ENCODE measurements around the gene MAN2C1. TPM values are rescaled to one million over a fixed set of nuclear protein-coding genes. Genes with fewer than 3 reads are reported as not detected.
A peak's percentile ranks its signal among the peaks of the same experiment; 100 is the strongest.
"Not testable (repeated sequence)": the region's sequence is repeated elsewhere in the genome, so short reads cannot be mapped to it uniquely, and the experiment has no call there.

The MAN2C1 gene
- total RNA-seq, 1 donor from 2014 or later = 198 TPM

DNA sequence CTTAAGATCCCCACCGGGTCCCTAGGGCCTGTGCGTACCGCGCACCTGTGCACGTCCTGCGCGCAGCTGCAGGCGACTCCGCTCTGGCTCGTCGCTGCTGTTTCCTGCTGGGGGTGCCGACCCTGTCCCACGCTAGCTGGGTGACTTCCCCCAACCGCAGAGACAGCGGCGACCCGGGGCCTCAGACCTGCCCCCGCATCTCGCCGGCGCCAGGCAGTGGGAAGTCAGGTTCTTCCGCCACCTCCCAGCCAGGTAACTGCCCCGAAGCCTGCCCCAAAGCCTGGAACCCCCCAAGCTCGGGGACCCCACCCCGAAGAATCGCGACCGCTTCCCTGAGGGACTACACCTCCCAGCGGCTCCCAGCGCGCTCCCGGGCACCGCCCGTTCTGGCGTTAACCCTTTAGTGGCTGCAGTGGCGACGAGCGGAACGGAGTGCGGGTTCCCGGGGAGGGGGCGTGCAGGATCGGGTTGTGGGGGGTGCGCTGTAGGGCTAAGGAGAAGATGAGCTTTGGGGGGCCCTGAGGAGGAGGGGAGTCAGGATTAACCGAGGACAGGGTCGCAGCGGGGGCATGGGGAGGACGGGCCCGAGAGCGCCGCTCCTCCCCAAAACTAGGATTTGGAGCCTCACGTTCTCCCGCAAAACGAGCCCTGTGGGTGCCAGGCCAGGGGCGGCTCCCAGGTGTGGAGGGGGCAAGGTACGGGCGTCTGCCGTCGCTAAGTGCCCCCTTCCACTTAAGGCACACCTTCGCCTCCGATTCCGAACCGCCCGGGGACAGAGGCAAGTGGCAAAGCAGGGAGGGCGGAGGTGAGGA lies 21.0 kb downstream of the MAN2C1 start:
- DNase-seq (ENCODE audit: extremely low spot score in 2 of 2) = no peak
- peak in 1 of 2 donors; percentile 65 for TF ChIP-seq POLR2AphosphoS5 (IDR thresholded peaks at IDR 0.05; ENCODE audit: insufficient read depth in 1 of 2, low read depth in 1 of 2)
- TF ChIP-seq, protein P1, sequence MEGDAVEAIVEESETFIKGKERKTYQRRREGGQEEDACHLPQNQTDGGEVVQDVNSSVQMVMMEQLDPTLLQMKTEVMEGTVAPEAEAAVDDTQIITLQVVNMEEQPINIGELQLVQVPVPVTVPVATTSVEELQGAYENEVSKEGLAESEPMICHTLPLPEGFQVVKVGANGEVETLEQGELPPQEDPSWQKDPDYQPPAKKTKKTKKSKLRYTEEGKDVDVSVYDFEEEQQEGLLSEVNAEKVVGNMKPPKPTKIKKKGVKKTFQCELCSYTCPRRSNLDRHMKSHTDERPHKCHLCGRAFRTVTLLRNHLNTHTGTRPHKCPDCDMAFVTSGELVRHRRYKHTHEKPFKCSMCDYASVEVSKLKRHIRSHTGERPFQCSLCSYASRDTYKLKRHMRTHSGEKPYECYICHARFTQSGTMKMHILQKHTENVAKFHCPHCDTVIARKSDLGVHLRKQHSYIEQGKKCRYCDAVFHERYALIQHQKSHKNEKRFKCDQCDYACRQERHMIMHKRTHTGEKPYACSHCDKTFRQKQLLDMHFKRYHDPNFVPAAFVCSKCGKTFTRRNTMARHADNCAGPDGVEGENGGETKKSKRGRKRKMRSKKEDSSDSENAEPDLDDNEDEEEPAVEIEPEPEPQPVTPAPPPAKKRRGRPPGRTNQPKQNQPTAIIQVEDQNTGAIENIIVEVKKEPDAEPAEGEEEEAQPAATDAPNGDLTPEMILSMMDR (IDR thresholded peaks at IDR 0.05) = peak in 1 of 3 experiments; percentile 18
- TF ChIP-seq POLR2A (IDR thresholded peaks at IDR 0.05) = no peak
- peak overlapping the region; percentile 84 for H3K27ac ChIP-seq
- H3K36me3 ChIP-seq = no peaks in the 10 kb centered on the region
- H3K27me3 ChIP-seq = no peaks in the 10 kb centered on the region
- no peaks in the 10 kb centered on the region for H3K9me3 ChIP-seq
- intact Hi-C loops (cut with DNase I) = no loop called here
- peaks cover 25% of the 10 kb centered on the region for H3K4me1 ChIP-seq
- H3K4me3 ChIP-seq = peak overlapping the region; percentile 72 to 92

DNA sequence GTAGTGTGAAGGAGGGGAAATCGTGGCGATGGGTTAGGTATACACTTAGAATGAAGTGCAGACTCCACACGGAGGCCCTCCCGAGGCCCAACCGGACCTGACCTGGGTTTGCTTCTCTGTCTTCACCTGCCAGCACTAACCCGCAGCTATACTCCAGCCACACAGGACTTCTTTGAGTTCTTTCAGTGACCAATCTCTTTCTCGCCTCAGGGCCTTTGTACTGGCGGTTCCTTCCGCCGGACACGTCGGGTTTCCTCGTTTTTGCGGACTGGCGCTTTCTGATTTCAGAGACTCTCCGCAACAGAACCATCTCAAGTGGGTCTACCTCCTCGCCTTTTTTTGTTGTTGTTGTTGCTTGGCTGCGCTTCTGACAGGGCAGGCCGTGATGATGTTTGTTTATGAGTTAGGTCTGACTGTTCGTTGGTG lies 21.6 kb downstream of the MAN2C1 start, which contains the start of gene NEIL1:
NEIL1 (plus strand) TSS at position 244 of the 426 bp plus-strand sequence. CDS start 1,867 bp downstream, outside the sequence.
- Histone ChIP-seq H3K4me1 (peaks cover 25% of the 10 kb centered on the region), H3K9me3 (no peaks in the 10 kb centered on the region), H3K27ac (peak within 1 kb of the TSS; percentile 84), H3K27me3 (no peaks in the 10 kb centered on the region), H3K36me3 (no peaks in the 10 kb centered on the region), H3K4me3 (peak within 1 kb of the TSS; percentile 72 to 92)
- TF ChIP-seq POLR2AphosphoS5 (IDR thresholded peaks at IDR 0.05; ENCODE audit: insufficient read depth in 1 of 2, low read depth in 1 of 2) (no peak), POLR2A (IDR thresholded peaks at IDR 0.05) (no peak)
- TF ChIP-seq, protein P1 (IDR thresholded peaks at IDR 0.05) = no peak
- no peak for DNase-seq (ENCODE audit: extremely low spot score in 2 of 2)
- intact Hi-C loops (cut with DNase I) = no loop called here

DNA sequence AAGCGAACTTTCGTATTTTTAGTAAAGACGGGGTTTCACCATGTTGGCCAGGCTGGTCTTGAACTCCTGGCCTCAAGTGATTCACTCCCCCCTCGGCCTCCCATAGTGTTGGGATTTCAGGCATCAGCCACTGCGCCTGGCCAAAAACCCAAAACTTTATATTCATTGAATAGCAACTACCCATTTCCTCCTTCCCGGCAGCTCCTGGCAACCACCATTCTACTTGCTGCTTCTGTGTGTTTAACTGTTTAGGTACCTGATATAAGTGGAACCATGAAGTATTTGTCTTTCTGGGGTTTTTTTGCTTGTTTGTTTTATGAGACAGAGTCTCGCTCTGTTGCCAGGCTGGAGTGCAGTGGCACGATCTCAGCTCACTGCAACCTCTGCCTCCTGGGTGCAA lies 24.5 kb downstream of the MAN2C1 start:
- H3K27me3 ChIP-seq; H3K27ac ChIP-seq; H3K9me3 ChIP-seq; H3K4me3 ChIP-seq; DNase-seq (ENCODE audit: extremely low spot score in 2 of 2); H3K36me3 ChIP-seq; intact Hi-C loops (cut with DNase I): not testable (repeated sequence)
- peaks cover 16% of the 10 kb centered on the region for H3K4me1 ChIP-seq

DNA sequence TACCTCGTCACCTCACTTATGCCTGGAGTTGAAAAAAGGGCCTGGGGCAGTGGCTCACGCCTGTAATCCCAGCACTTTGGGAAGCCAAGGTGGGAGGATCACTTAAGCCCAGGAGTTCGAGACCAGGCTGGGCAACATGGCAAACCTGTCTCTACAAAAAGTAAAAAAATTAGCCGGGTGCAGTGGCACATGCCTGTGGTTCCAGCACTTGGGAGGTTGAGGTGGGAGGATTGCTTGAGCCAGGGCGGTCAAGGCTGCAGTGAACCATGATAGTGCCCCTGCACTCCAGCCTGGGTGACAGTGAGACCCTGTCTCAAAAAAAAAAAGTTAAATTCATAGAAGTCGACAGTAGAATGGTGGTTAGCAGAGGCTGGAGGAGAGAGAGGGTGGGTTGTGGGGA lies 26.2 kb downstream of the MAN2C1 start:
- no peaks in the 10 kb centered on the region for H3K27me3 ChIP-seq
- TF ChIP-seq, protein P1 (IDR thresholded peaks at IDR 0.05) = no peak
- TF ChIP-seq POLR2A (IDR thresholded peaks at IDR 0.05) (no peak), POLR2AphosphoS5 (IDR thresholded peaks at IDR 0.05; ENCODE audit: insufficient read depth in 1 of 2, low read depth in 1 of 2) (no peak)
- no peaks in the 10 kb centered on the region for H3K9me3 ChIP-seq
- intact Hi-C loops (cut with DNase I) = no loop called here
- no peak overlapping the region for H3K4me3 ChIP-seq
- H3K4me1 ChIP-seq = peaks cover 8% of the 10 kb centered on the region
- no peaks in the 10 kb centered on the region for H3K36me3 ChIP-seq
- DNase-seq (ENCODE audit: extremely low spot score in 2 of 2) = no peak
- H3K27ac ChIP-seq = no peak overlapping the region

DNA sequence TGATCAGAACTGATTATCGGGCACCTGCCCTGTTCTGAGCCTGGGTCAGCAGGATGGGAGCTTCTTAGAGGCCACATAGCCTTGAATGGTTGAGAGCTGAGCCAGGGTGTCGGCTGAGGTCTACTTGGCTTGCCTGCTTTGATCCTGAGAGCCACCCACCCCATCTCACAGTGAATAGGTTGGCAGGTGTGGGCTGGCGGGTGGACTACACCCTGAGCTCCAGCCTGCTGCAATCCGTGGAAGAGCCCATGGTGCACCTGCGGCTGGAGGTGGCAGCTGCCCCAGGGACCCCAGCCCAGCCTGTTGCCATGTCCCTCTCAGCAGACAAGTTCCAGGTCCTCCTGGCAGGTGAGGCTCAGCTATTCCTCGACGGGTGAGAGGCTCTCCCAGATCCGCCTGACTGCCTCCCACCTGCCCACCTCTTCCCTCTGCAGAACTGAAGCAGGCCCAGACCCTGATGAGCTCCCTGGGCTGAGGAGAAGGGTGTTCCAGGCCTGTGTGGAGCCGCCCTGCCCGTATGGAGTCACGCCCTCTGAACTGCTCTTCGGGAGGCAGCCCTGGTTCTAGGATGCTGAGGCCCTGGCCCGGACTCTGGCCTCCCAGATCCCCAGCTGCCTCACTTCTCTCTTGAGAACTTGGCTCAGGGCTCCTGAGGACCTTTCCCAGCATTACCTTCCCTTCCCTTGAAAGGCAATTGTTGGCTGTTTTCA lies 28.7 kb downstream of the MAN2C1 start:
- intact Hi-C loops (cut with DNase I) = no loop called here
- TF ChIP-seq, protein P1 (IDR thresholded peaks at IDR 0.05) = no peak
- no peak for TF ChIP-seq POLR2AphosphoS5 (IDR thresholded peaks at IDR 0.05; ENCODE audit: insufficient read depth in 1 of 2, low read depth in 1 of 2)
- no peak for TF ChIP-seq POLR2A (IDR thresholded peaks at IDR 0.05)
- Histone ChIP-seq H3K36me3 (no peaks in the 10 kb centered on the region), H3K27ac (no peak overlapping the region), H3K27me3 (no peaks in the 10 kb centered on the region), H3K9me3 (no peaks in the 10 kb centered on the region), H3K4me3 (no peak overlapping the region), H3K4me1 (peaks cover 13% of the 10 kb centered on the region)
- DNase-seq (ENCODE audit: extremely low spot score in 2 of 2) = no peak
